OCI-LY7 (cell line): ENCODE measurements around the gene CCDC15.

ENCODE experiments used
- CTCF ChIP-seq: fragments of 200-600 bp; sonication (generic); conservative IDR thresholded peaks from 2 replicates; pipeline ENCODE4 v1.5.1; 2014; ENCODE audit warnings: mild to moderate bottlenecking, antibody characterized with exemption, low read length, moderate library complexity, mixed read lengths
- EZH2phosphoT487 ChIP-seq: fragments of 200-600 bp; sonication (generic); IDR thresholded peaks from 2 replicates; pipeline ENCODE4 v1.6.1; 2018; ENCODE audit warnings: low read depth, borderline replicate concordance, mild to moderate bottlenecking, mixed run types, antibody characterized with exemption, low read length, moderate library complexity, mixed read lengths

GRCh38 chr11:124919898-124920297 is 34.1 kb upstream of the CCDC15 start:
- TF ChIP-seq CTCF = no peak
- TF ChIP-seq EZH2phosphoT487 = no peak
